OCI-LY7 (cell line): ENCODE results near the gene HYAL1. TPM values are rescaled to one million over a fixed set of nuclear protein-coding genes. Genes with fewer than 3 reads are reported as not detected.

ENCODE experiments used
- BruUV-seq: library from RNA; stranded (reverse); fragments of 400-500 nt; replicated peaks from 2 replicates; lab custom pipeline; 2021; lab: Mats Ljungman, UMichigan
- CTCF ChIA-PET: fragments of 300-600 bp; sonication (Branson Sonifier 250); formaldehyde crosslinking; loops from one replicate; lab custom pipeline; 2022; ENCODE audit warnings: antibody characterized with exemption; ENCODE audit not compliant: unreplicated experiment; lab: Charles Lee
- POLR2A ChIA-PET: fragments of 300-600 bp; sonication (Branson Sonifier 250); formaldehyde crosslinking; loops from one replicate; lab custom pipeline; 2022; ENCODE audit warnings: antibody characterized with exemption; lab: Charles Lee
- DNase-seq: peaks from one replicate; pipeline ENCODE4 v3.0.0-alpha.2; 2015; ENCODE audit warnings: low spot score
- H2AFZ ChIP-seq: fragments of 200-600 bp; sonication (generic), shearing (Covaris generic); 2 replicates; pipeline ENCODE4 v1.6.1; 2014; ENCODE audit warnings: mild to moderate bottlenecking, antibody characterized with exemption, low read length, moderate library complexity
- H3K27ac ChIP-seq: fragments of 200-600 bp; sonication (generic); 2 replicates; pipeline ENCODE4 v1.5.1; 2014; ENCODE audit warnings: mixed run types, low read depth, mild to moderate bottlenecking, moderate library complexity, low read length, inconsistent platforms; ENCODE audit not compliant: poor library complexity, severe bottlenecking
- H3K36me3 ChIP-seq: fragments of 200-600 bp; sonication (generic); 2 replicates; pipeline ENCODE4 v1.6.1; 2014; ENCODE audit warnings: mild to moderate bottlenecking, antibody characterized with exemption, low read length, moderate library complexity, mixed read lengths; ENCODE audit not compliant: insufficient read depth
- H3K4me1 ChIP-seq: fragments of 200-600 bp; sonication (generic); 2 replicates; pipeline ENCODE4 v1.5.1; 2014; ENCODE audit warnings: mild to moderate bottlenecking, low read length; ENCODE audit not compliant: insufficient read depth, poor library complexity, severe bottlenecking
- H3K4me2 ChIP-seq: fragments of 200-600 bp; sonication (generic); 2 replicates; pipeline ENCODE4 v1.6.1; 2014; ENCODE audit warnings: mild to moderate bottlenecking, low read length
- H3K4me3 ChIP-seq: fragments of 200-600 bp; sonication (generic); 2 replicates; pipeline ENCODE4 v1.5.1; 2014; ENCODE audit warnings: mild to moderate bottlenecking, low read depth, low read length; ENCODE audit not compliant: poor library complexity, severe bottlenecking
- H3K79me2 ChIP-seq: fragments of 200-600 bp; sonication (generic); 2 replicates; pipeline ENCODE4 v1.6.1; 2016; ENCODE audit warnings: low read depth, mild to moderate bottlenecking, low read length, moderate library complexity, mixed read lengths; ENCODE audit not compliant: insufficient read depth
- H3K9me2 ChIP-seq: fragments of 200-600 bp; sonication (generic); 2 replicates; pipeline ENCODE4 v1.6.1; 2016; ENCODE audit warnings: mild to moderate bottlenecking, low read length, mixed read lengths; ENCODE audit not compliant: insufficient read depth
- H3K9me3 ChIP-seq: fragments of 200-600 bp; sonication (generic); 2 replicates; pipeline ENCODE4 v1.6.1; 2014; ENCODE audit warnings: mild to moderate bottlenecking, mixed run types, low read length, mixed read lengths
- H4K20me1 ChIP-seq: fragments of 200-600 bp; sonication (generic); 2 replicates; pipeline ENCODE4 v1.6.1; 2014; ENCODE audit warnings: mild to moderate bottlenecking, antibody characterized with exemption, low read length, moderate library complexity, mixed read lengths; ENCODE audit not compliant: insufficient read depth
- CTCF ChIP-seq: fragments of 200-600 bp; sonication (generic); conservative IDR thresholded peaks from 2 replicates; pipeline ENCODE4 v1.5.1; 2014; ENCODE audit warnings: mild to moderate bottlenecking, antibody characterized with exemption, low read length, moderate library complexity, mixed read lengths
- EZH2phosphoT487 ChIP-seq: fragments of 200-600 bp; sonication (generic); IDR thresholded peaks from 2 replicates; pipeline ENCODE4 v1.6.1; 2018; ENCODE audit warnings: low read depth, borderline replicate concordance, mild to moderate bottlenecking, mixed run types, antibody characterized with exemption, low read length, moderate library complexity, mixed read lengths
- intact Hi-C: fragments of 100-400 bp; cut with micrococcal nuclease; formaldehyde crosslinking; loops from one replicate; pipeline ENCODE4 v1.10.0; 2022; ENCODE audit not compliant: unreplicated experiment
- total RNA-seq, 2 experiments: library from RNA; depleted of rRNA in 1 of 2; stranded (reverse); fragments of >200 nt in 1 of 2; shearing (Covaris generic) in 1 of 2; gene quantifications; 2 replicates each; pipeline ENCODE4 v1.2.3, GENCODE V29; 2014 to 2022

The HYAL1 gene
- total RNA-seq, 2 experiments from 2014 or later, result 0.36 to 0.85 TPM

GRCh38 chr3:50258979-50259378 lies 44.4 kb downstream of the HYAL1 start:
- Histone ChIP-seq H3K79me2 (no peaks in the 10 kb centered on the region), H4K20me1 (no peaks in the 10 kb centered on the region), H3K4me3 (no peak overlapping the region), H3K27ac (no peak overlapping the region), H3K9me3 (no peaks in the 10 kb centered on the region), H3K36me3 (peaks cover 52% of the 10 kb centered on the region), H2AFZ (no peak overlapping the region), H3K4me2 (no peak overlapping the region), H3K4me1 (peaks cover 4% of the 10 kb centered on the region), H3K9me2 (no peaks in the 10 kb centered on the region)
- intact Hi-C loops, result no loop called here
- CTCF ChIA-PET, result interaction anchor here (0.6 to 1.9 kb wide), 2 partner anchors 12 to 67 kb away, joined by 3 to 6 read pairs; no protein-coding TSS in a partner anchor
- POLR2A ChIA-PET, result interaction anchor here (0.6 kb wide), 1 partner anchor 23 kb away, joined by 3 read pairs; the partner anchor contains the start of gene GNAI2
- BruUV-seq, result no TSS peak
- TF ChIP-seq CTCF (no peak), EZH2phosphoT487 (no peak)
- no peak for DNase-seq

DNA sequence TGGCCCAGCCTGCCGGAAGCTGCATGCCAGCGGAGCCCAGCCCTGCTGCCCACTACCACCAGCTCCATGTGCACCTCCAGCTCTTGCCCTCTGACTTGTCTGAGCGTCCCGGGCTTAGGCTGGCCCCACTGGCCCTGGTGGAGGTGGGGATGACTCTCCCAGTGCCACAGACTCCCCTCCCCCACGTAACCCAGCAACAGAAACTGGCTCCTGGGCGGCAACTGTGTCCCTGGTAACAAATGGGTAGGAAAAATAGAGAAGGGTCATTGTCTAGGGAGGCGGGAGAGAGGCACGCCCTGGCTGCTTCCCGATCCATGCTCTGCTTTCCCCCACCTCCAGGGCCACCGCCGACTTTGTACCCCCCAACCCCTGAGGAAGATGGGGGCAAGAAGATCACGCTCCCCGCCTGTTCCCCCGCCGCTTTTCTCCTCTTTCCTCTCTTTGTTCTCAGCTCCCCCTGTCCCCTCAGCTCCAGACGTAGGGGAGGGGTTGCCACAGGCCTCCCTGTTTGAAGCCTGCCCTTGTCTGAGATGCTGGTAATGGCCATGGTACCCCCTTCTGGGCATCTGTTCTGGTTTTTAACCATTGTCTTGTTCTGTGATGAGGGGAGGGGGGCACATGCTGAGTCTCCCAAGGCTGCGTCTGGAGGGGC lies 45.2 kb downstream of the HYAL1 start:
- ChIA-PET CTCF (no interaction called here), POLR2A (no interaction called here)
- intact Hi-C loops, result no loop called here
- BruUV-seq, result no TSS peak
- no peak for DNase-seq
- H3K4me3 ChIP-seq, result no peak overlapping the region
- H3K79me2 ChIP-seq, result no peaks in the 10 kb centered on the region
- H4K20me1 ChIP-seq, result no peaks in the 10 kb centered on the region
- H2AFZ ChIP-seq, result no peak overlapping the region
- no peak overlapping the region for H3K27ac ChIP-seq
- H3K9me3 ChIP-seq, result no peaks in the 10 kb centered on the region
- H3K4me2 ChIP-seq, result no peak overlapping the region
- no peaks in the 10 kb centered on the region for H3K9me2 ChIP-seq
- peaks cover 4% of the 10 kb centered on the region for H3K4me1 ChIP-seq
- TF ChIP-seq CTCF (no peak), EZH2phosphoT487 (no peak)
- peaks cover 58% of the 10 kb centered on the region for H3K36me3 ChIP-seq
